Measurements from ENCODE around the gene NFATC4. TPM values are rescaled to one million over a fixed set of nuclear protein-coding genes. Genes with fewer than 3 reads are reported as not detected.
"Not testable (repeated sequence)": the region's sequence is repeated elsewhere in the genome, so short reads cannot be mapped to it uniquely, and the experiment has no call there.

NFATC4 gene
- total and polyA plus RNA-seq, 3 experiments from 2014 or later: 0.81 to 1.5 TPM; not detected in 1

- no peaks in the 10 kb centered on the region for H3K9me3 ChIP-seq (ENCODE audit: low read length)
- Mint-ChIP-seq H3K27me3 (peaks cover 4 to 12% of the 10 kb centered on the region in 2 donors), H3K4me1 (peaks cover 49 to 56% (median 53%) of the 10 kb centered on the region in 3 donors), H3K9me3 (no peaks in the 10 kb centered on the region), H3K27ac (peak overlapping the region; percentile 25 to 93 (median 78)), H3K36me3 (no peaks in the 10 kb centered on the region), H3K4me3 (peak overlapping the region in 4 of 7 donors; percentile 15 to 61 (median 43))
- H3K36me3 ChIP-seq (ENCODE audit: insufficient read depth, low read length): no peaks in the 10 kb centered on the region
- ChIA-PET POLR2A (no interaction called here), CTCF (interaction anchor here (0.8 to 16.8 kb wide), 4 partner anchors 10 to 104 kb away, joined by 3 to 265 read pairs (median 6); partner anchors contain the start of genes CIDEB, DHRS1, LTB4R and LTB4R2)
- peaks cover 44% of the 10 kb centered on the region for H3K4me1 ChIP-seq (ENCODE audit: insufficient read depth, low read length)
- H3K27me3 ChIP-seq (ENCODE audit: insufficient read depth, low read length, poor library complexity, severe bottlenecking): no peaks in the 10 kb centered on the region
- no peak overlapping the region for H3K27ac ChIP-seq (ENCODE audit: low read depth, low read length)
- no peak for DNase-seq
- no peak overlapping the region for H3K4me3 ChIP-seq (ENCODE audit: low read length)
These were observed 40.7 kb upstream of the NFATC4 start for GRCh38 chr14:24327303-24327702.

DNA sequence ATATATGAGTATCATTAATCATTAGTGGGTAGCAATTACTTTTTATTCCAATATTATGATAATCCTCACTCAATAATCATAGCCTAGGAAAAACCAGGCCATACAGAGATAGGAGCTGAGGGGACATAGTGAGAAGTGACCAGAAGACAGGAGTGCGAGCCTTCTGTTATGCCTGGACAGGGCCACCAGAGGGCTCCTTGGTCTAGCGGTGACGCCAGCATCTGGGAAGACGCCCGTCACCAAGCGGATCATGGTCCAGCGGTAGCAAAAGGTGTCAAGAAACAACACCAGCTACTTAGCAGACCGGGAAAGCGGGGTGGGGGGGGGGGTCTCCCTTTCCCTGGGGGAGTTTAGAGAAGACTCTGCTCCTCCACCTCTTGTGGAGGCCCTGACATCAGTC, 40.1 kb upstream of the NFATC4 start:
- H3K4me3 ChIP-seq (ENCODE audit: low read length): not testable (repeated sequence)

DNA sequence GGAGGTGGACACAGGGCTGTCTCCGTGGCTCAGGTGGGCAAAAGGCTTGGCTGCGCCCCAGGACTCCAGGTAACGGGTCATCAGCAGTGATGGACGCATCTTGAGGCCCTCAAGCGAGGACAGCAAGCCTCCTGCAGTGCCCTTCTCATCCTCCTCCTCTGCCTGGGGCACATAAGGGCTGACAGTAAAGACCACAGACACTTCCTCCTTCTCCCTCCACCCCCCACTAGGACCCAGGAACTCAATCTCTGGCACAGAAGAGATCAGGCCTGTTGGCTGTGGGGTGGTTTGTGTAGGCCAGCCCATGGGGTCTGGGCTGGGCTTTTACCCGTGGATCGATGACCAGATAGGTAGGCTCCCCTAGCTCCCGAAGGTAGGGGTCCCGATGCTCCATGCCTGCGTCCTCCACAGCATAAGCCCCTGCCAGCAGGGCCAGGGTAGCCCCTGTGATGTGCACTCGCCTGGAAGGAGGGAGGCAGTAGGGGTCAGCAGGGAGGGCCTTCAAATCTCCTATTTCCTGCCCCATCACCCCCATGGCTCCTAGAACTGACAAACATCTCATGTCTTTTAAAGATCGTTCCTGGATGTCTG, 38.8 kb upstream of the NFATC4 start:
- H3K27ac Mint-ChIP-seq: peak overlapping the region; percentile 46 to 93 (median 86)
- peak overlapping the region in 6 of 7 donors; percentile 27 to 78 (median 56) for H3K4me3 Mint-ChIP-seq
- CTCF ChIA-PET: interaction anchor here (1.2 to 16.8 kb wide), 3 partner anchors 19 to 104 kb away, joined by 3 to 486 read pairs (median 265); partner anchors contain the start of genes CBLN3, CIDEB, DHRS1 and KHNYN
- no peaks in the 10 kb centered on the region for H3K9me3 ChIP-seq (ENCODE audit: low read length)
- H3K36me3 Mint-ChIP-seq: no peaks in the 10 kb centered on the region
- no peak overlapping the region for H3K27ac ChIP-seq (ENCODE audit: low read depth, low read length)
- H3K27me3 ChIP-seq (ENCODE audit: insufficient read depth, low read length, poor library complexity, severe bottlenecking): peaks cover 4% of the 10 kb centered on the region
- peaks cover 66 to 73% (median 68%) of the 10 kb centered on the region in 3 donors for H3K4me1 Mint-ChIP-seq
- H3K9me3 Mint-ChIP-seq: no peaks in the 10 kb centered on the region
- no peak for DNase-seq
- H3K27me3 Mint-ChIP-seq: peaks cover 12 to 15% of the 10 kb centered on the region in 2 donors
- POLR2A ChIA-PET: interaction anchor here (0.6 to 2.6 kb wide), 5 partner anchors 18 to 101 kb away, joined by 3 to 9 read pairs (median 4); partner anchors contain the start of genes KHNYN and LTB4R
- H3K4me1 ChIP-seq (ENCODE audit: insufficient read depth, low read length): peaks cover 63% of the 10 kb centered on the region
- H3K36me3 ChIP-seq (ENCODE audit: insufficient read depth, low read length): no peaks in the 10 kb centered on the region
- no peak overlapping the region for H3K4me3 ChIP-seq (ENCODE audit: low read length)

More for the DNA sequence above, 40.1 kb upstream of the NFATC4 start:
- H3K9me3 Mint-ChIP-seq; POLR2A ChIA-PET; DNase-seq; H3K27ac ChIP-seq (ENCODE audit: low read depth, low read length); H3K9me3 ChIP-seq (ENCODE audit: low read length); H3K36me3 Mint-ChIP-seq; H3K36me3 ChIP-seq (ENCODE audit: insufficient read depth, low read length); H3K27me3 ChIP-seq (ENCODE audit: insufficient read depth, low read length, poor library complexity, severe bottlenecking): not testable (repeated sequence)
- peaks cover 50% of the 10 kb centered on the region for H3K4me1 ChIP-seq (ENCODE audit: insufficient read depth, low read length)
- H3K27ac Mint-ChIP-seq: peak overlapping the region in 4 of 8 donors; percentile 36 to 83 (median 62)
- peak overlapping the region in 1 of 7 donors; percentile 37 for H3K4me3 Mint-ChIP-seq
- peaks cover 55 to 62% (median 56%) of the 10 kb centered on the region in 3 donors for H3K4me1 Mint-ChIP-seq
- CTCF ChIA-PET: interaction anchor here (1.0 to 16.8 kb wide), 4 partner anchors 12 to 104 kb away, joined by 3 to 265 read pairs (median 6); partner anchors contain the start of genes CIDEB, DHRS1, LTB4R and LTB4R2
- peaks cover 5 to 15% of the 10 kb centered on the region in 2 donors for H3K27me3 Mint-ChIP-seq

- no peaks in the 10 kb centered on the region for H3K9me3 Mint-ChIP-seq
- peak overlapping the region; percentile 27 to 76 (median 57) for H3K4me3 Mint-ChIP-seq
- peaks cover 14 to 16% of the 10 kb centered on the region in 2 donors for H3K27me3 Mint-ChIP-seq
- peak overlapping the region; percentile 46 to 93 (median 86) for H3K27ac Mint-ChIP-seq
- H3K36me3 Mint-ChIP-seq: no peaks in the 10 kb centered on the region
- ChIA-PET CTCF (interaction anchor here (1.2 to 16.8 kb wide), 3 partner anchors 18 to 103 kb away, joined by 3 to 486 read pairs (median 265); partner anchors contain the start of genes CBLN3, CIDEB, DHRS1 and KHNYN), POLR2A (interaction anchor here (0.6 to 2.6 kb wide), 5 partner anchors 19 to 100 kb away, joined by 3 to 9 read pairs (median 4); partner anchors contain the start of genes KHNYN and LTB4R)
- H3K4me1 Mint-ChIP-seq: peaks cover 68 to 78% (median 71%) of the 10 kb centered on the region in 3 donors
- Histone ChIP-seq H3K9me3 (ENCODE audit: low read length) (no peaks in the 10 kb centered on the region), H3K4me1 (ENCODE audit: insufficient read depth, low read length) (peaks cover 69% of the 10 kb centered on the region), H3K36me3 (ENCODE audit: insufficient read depth, low read length) (no peaks in the 10 kb centered on the region), H3K4me3 (ENCODE audit: low read length) (no peak overlapping the region), H3K27me3 (ENCODE audit: insufficient read depth, low read length, poor library complexity, severe bottlenecking) (peaks cover 10% of the 10 kb centered on the region), H3K27ac (ENCODE audit: low read depth, low read length) (no peak overlapping the region)
- peak in 4 of 5 donors; percentile 66 to 88 (median 78) for DNase-seq
These were observed 38.2 kb upstream of the NFATC4 start for GRCh38 chr14:24329736-24330135.

DNA sequence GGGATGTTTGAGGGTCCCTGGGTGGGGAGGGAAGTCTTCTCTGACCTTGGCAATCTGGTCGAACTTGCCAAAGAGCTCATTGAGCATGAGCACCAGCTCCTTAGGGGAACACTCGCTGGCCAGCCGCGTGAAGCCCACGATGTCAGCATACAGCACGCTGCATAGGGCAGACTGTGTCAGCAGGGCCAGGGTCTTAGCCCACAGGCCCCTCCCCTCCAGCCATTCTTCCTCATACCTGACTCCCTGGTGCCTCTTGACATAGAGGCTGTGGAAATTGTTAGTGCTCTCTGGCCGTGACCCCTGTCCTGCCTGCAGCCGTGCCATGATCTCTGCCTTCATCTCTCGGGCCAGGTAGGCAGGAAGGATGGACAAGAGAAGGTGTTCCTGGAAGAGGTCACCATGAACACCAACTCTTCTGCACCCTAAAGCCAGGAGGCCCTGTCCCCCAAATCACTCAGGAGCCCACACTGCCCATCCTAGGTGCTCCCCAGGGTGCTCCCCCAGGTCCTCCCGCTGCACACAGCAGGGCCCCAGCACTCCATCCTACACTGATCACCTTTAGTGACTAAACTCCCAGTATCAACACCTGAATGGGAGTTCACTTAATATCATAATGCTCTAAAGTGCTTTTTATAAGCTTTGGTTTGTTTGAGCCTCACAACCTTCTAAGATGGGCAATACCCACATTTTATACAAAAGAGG, 36.9 kb upstream of the NFATC4 start:
- Histone ChIP-seq H3K4me1 (ENCODE audit: insufficient read depth, low read length) (peaks cover 74% of the 10 kb centered on the region), H3K27ac (ENCODE audit: low read depth, low read length) (no peak overlapping the region), H3K9me3 (ENCODE audit: low read length) (no peaks in the 10 kb centered on the region), H3K27me3 (ENCODE audit: insufficient read depth, low read length, poor library complexity, severe bottlenecking) (peaks cover 17% of the 10 kb centered on the region), H3K4me3 (ENCODE audit: low read length) (no peak overlapping the region), H3K36me3 (ENCODE audit: insufficient read depth, low read length) (no peaks in the 10 kb centered on the region)
- peak overlapping the region in 3 of 7 donors; percentile 23 to 63 (median 37) for H3K4me3 Mint-ChIP-seq
- POLR2A ChIA-PET: interaction anchor here (0.5 to 2.6 kb wide), 2 partner anchors 20 to 110 kb away, joined by 3 to 9 read pairs; partner anchors contain the start of gene LTB4R
- peaks cover 73 to 89% (median 79%) of the 10 kb centered on the region in 3 donors for H3K4me1 Mint-ChIP-seq
- peak overlapping the region in 6 of 8 donors; percentile 44 to 91 (median 82) for H3K27ac Mint-ChIP-seq
- peaks cover 21 to 22% of the 10 kb centered on the region in 2 donors for H3K27me3 Mint-ChIP-seq
- H3K9me3 Mint-ChIP-seq: no peaks in the 10 kb centered on the region
- H3K36me3 Mint-ChIP-seq: peaks cover under 1 to 4% (median 1%) of the 10 kb centered on the region in 3 donors
- CTCF ChIA-PET: interaction anchor here (1.4 to 16.8 kb wide), 5 partner anchors 24 to 115 kb away, joined by 5 to 486 read pairs (median 52); partner anchors contain the start of genes CBLN3, CIDEB, DHRS1 and KHNYN
- no peak for DNase-seq

DNA sequence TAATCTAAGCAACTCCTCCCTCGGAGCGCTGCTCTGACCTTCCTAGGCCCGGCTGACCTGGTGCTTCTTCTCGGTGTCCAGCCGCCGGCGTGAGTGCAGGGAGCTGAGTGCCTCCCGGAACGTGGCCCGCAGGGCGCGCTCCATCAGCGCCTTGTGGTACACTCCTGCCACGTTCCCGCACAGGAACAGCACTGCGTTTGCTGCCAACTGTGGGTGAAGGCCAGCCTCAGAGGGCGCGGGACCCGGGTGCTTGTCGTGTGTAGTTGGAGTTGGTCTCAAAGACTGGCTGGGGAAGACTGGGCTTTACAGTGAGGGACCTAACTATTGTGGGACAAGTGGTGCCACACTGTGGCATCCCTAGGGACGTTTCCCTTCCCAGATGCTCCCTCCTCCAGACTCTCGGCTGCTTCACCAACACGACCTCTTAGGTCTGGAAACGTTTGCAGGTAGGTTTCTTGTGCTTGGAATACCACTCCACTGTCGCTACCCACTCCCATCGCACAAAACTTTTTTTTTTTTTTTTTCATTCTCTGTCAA, 36.2 kb upstream of the NFATC4 start:
- H3K27ac Mint-ChIP-seq: peak overlapping the region; percentile 15 to 91 (median 80)
- no peak for DNase-seq
- peaks cover 21 to 27% of the 10 kb centered on the region in 2 donors for H3K27me3 Mint-ChIP-seq
- Histone ChIP-seq H3K4me3 (ENCODE audit: low read length) (no peak overlapping the region), H3K9me3 (ENCODE audit: low read length) (no peaks in the 10 kb centered on the region), H3K36me3 (ENCODE audit: insufficient read depth, low read length) (peaks cover under 1% of the 10 kb centered on the region), H3K27ac (ENCODE audit: low read depth, low read length) (no peak overlapping the region), H3K27me3 (ENCODE audit: insufficient read depth, low read length, poor library complexity, severe bottlenecking) (peaks cover 17% of the 10 kb centered on the region), H3K4me1 (ENCODE audit: insufficient read depth, low read length) (peaks cover 74% of the 10 kb centered on the region)
- ChIA-PET POLR2A (interaction anchor here (0.7 to 3.1 kb wide), 6 partner anchors 21 to 230 kb away, joined by 4 to 78 read pairs (median 11); partner anchors contain the start of genes CBLN3, KHNYN, LTB4R and TINF2), CTCF (interaction anchor here (0.7 to 16.8 kb wide), 12 partner anchors 9 to 116 kb away, joined by 3 to 486 read pairs (median 16); partner anchors contain the start of genes CBLN3, CIDEB, DHRS1 and KHNYN)
- peaks cover 73 to 92% (median 84%) of the 10 kb centered on the region in 3 donors for H3K4me1 Mint-ChIP-seq
- peaks cover 5 to 11% (median 5%) of the 10 kb centered on the region in 3 donors for H3K36me3 Mint-ChIP-seq
- H3K9me3 Mint-ChIP-seq: no peaks in the 10 kb centered on the region
- H3K4me3 Mint-ChIP-seq: peak overlapping the region; percentile 63 to 86 (median 79)

All from CD8-positive, alpha-beta memory T cell (primary cell).